Neural cell (in vitro differentiated cells): Measurements from ENCODE around the gene TNFAIP1. TPM values are rescaled to one million over a fixed set of nuclear protein-coding genes. Genes with fewer than 3 reads are reported as not detected.

ENCODE experiments used
- H2AFZ ChIP-seq: fragments of 200-600, 300-800 bp; sonication (generic), shearing (Covaris generic); 2 replicates; pipeline ENCODE4 v1.6.0; 2014; ENCODE audit warnings: low read depth, mild to moderate bottlenecking, antibody characterized with exemption, low read length, moderate library complexity
- H3F3A ChIP-seq: fragments of 200-600 bp; shearing (Covaris generic); 2 replicates; pipeline ENCODE4 v1.6.1; 2016; ENCODE audit warnings: mild to moderate bottlenecking, moderate library complexity, mixed read lengths, antibody characterized with exemption, low read length; ENCODE audit not compliant: insufficient read depth, poor library complexity, severe bottlenecking
- H3K27ac ChIP-seq: fragments of 200-600, 300-800 bp; sonication (generic), shearing (Covaris generic); 2 replicates; pipeline ENCODE4 v1.5.1; 2014; ENCODE audit warnings: mild to moderate bottlenecking, low read length, moderate library complexity
- H3K27me3 ChIP-seq: fragments of 300-800, 200-600 bp; sonication (generic), shearing (Covaris generic); 2 replicates; pipeline ENCODE4 v1.6.0; 2014; ENCODE audit warnings: mild to moderate bottlenecking, low read depth, low read length, moderate library complexity; ENCODE audit not compliant: insufficient read depth
- H3K36me3 ChIP-seq: fragments of 300-800, 200-600 bp; sonication (generic), shearing (Covaris generic); 2 replicates; pipeline ENCODE4 v1.5.1; 2014; ENCODE audit warnings: mild to moderate bottlenecking, antibody characterized with exemption, low read length, moderate library complexity; ENCODE audit not compliant: insufficient read depth
- H3K4me2 ChIP-seq: fragments of 300-800, 200-600 bp; sonication (generic), shearing (Covaris generic); 2 replicates; pipeline ENCODE4 v1.6.0; 2014; ENCODE audit warnings: mild to moderate bottlenecking, low read length
- H3K4me3 ChIP-seq: fragments of 300-800, 200-600 bp; sonication (generic), shearing (Covaris generic); 2 replicates; pipeline ENCODE4 v1.5.1; 2014; ENCODE audit warnings: mild to moderate bottlenecking, low read length, moderate library complexity
- H3K79me2 ChIP-seq: fragments of 200-600 bp; shearing (Covaris generic); replicated peaks from 2 replicates; pipeline ENCODE4 v1.6.0; 2014; ENCODE audit warnings: mild to moderate bottlenecking, low read length, moderate library complexity; ENCODE audit not compliant: insufficient read depth
- H3K9ac ChIP-seq: fragments of 300-800, 200-600 bp; sonication (generic), shearing (Covaris generic); 2 replicates; pipeline ENCODE4 v1.6.1; 2016; ENCODE audit warnings: mild to moderate bottlenecking, low read length, mixed read lengths
- H3K9me2 ChIP-seq: fragments of 200-600 bp; shearing (Covaris generic); 2 replicates; pipeline ENCODE4 v1.6.1; 2016; ENCODE audit warnings: mild to moderate bottlenecking, low read length, mixed read lengths; ENCODE audit not compliant: insufficient read depth
- H3K9me3 ChIP-seq: fragments of 200-600, 300-800 bp; sonication (generic), shearing (Covaris generic); 2 replicates; pipeline ENCODE4 v1.6.1; 2016; ENCODE audit warnings: mild to moderate bottlenecking, mixed run types, low read length, moderate library complexity, mixed read lengths
- H4K20me1 ChIP-seq: fragments of 200-600 bp; shearing (Covaris generic); 2 replicates; pipeline ENCODE4 v1.6.1; 2016; ENCODE audit warnings: mild to moderate bottlenecking, mixed run types; ENCODE audit not compliant: insufficient read depth
- CTCF ChIP-seq: fragments of 450-650 bp; IDR thresholded peaks from 2 replicates; pipeline ENCODE4 v1.5.1; 2014; ENCODE audit warnings: antibody characterized with exemption, mild to moderate bottlenecking, moderate library complexity; ENCODE audit not compliant: poor library complexity, severe bottlenecking
- EP300 ChIP-seq: fragments of 450-650 bp; conservative IDR thresholded peaks from 2 replicates; pipeline ENCODE4 v1.6.1; 2014; ENCODE audit warnings: antibody characterized with exemption, mild to moderate bottlenecking, moderate library complexity; ENCODE audit not compliant: poor library complexity, severe bottlenecking
- EZH2 ChIP-seq: fragments of 200-600, 300-800 bp; shearing (Covaris generic), sonication (generic); IDR thresholded peaks from 2 replicates; pipeline ENCODE4 v1.6.1; 2014; ENCODE audit warnings: antibody characterized with exemption, low read length, borderline replicate concordance, mild to moderate bottlenecking; ENCODE audit not compliant: insufficient read depth, poor library complexity, severe bottlenecking
- MXI1 ChIP-seq: fragments of 450-650 bp; conservative IDR thresholded peaks from 2 replicates; pipeline ENCODE4 v1.6.1; 2014; ENCODE audit warnings: antibody characterized with exemption, mild to moderate bottlenecking; ENCODE audit not compliant: poor library complexity, severe bottlenecking
- POLR2AphosphoS5 ChIP-seq: IDR thresholded peaks from 2 replicates; pipeline ENCODE4 v1.6.1; 2012
- RAD21 ChIP-seq: fragments of 450-650 bp; conservative IDR thresholded peaks from 2 replicates; pipeline ENCODE4 v1.6.1; 2014; ENCODE audit warnings: antibody characterized with exemption, mild to moderate bottlenecking, moderate library complexity
- REST ChIP-seq: IDR thresholded peaks from 2 replicates; pipeline ENCODE4 v1.6.1; 2012; ENCODE audit warnings: borderline replicate concordance
- SMC3 ChIP-seq: fragments of 450-650 bp; conservative IDR thresholded peaks from 2 replicates; pipeline ENCODE4 v1.6.1; 2014; ENCODE audit warnings: antibody characterized with exemption, mild to moderate bottlenecking, moderate library complexity; ENCODE audit not compliant: poor library complexity
- TAF1 ChIP-seq: IDR thresholded peaks from 2 replicates; pipeline ENCODE4 v1.6.1; 2012; ENCODE audit warnings: low read depth
- polyA plus RNA-seq: library from polyadenylated mRNA; depleted of rRNA; stranded (reverse); fragments of >200 nt; gene quantifications from 2 replicates; pipeline ENCODE4 v1.2.3, GENCODE V29; 2014

Gene TNFAIP1
- polyA plus RNA-seq, 1 donor from 2014 or later: 40.8 TPM

- H3K9me3 ChIP-seq: no peaks in the 10 kb centered on the region
- H3K9me2 ChIP-seq: no peaks in the 10 kb centered on the region
- H3K27me3 ChIP-seq: no peaks in the 10 kb centered on the region
- H3K36me3 ChIP-seq: peaks cover 7% of the 10 kb centered on the region
- H2AFZ ChIP-seq: no peak overlapping the region
- no peaks in the 10 kb centered on the region for H4K20me1 ChIP-seq
- H3K4me2 ChIP-seq: no peak overlapping the region
- H3K4me3 ChIP-seq: no peak overlapping the region
- H3K27ac ChIP-seq: no peak overlapping the region
- no peaks in the 10 kb centered on the region for H3F3A ChIP-seq
- no peaks in the 10 kb centered on the region for H3K79me2 ChIP-seq
- H3K9ac ChIP-seq: no peak overlapping the region
- TF ChIP-seq POLR2AphosphoS5: no peak
- no peak for TF ChIP-seq TAF1
- TF ChIP-seq CTCF: no peak
- TF ChIP-seq MXI1: no peak
These were observed 14.7 kb downstream of the TNFAIP1 start for GRCh38 chr17:28350271-28350670.

GRCh38 chr17:28357061-28357900 lies 21.7 kb downstream of the TNFAIP1 start, which contains the start of gene POLDIP2:
Gene POLDIP2 (minus strand): TSS chr17:28357527. CDS start chr17:28357448, 79 bp downstream.
- no peaks in the 10 kb centered on the region for H3K9me2 ChIP-seq
- no peaks in the 10 kb centered on the region for H3K27me3 ChIP-seq
- H3K36me3 ChIP-seq: no peaks in the 10 kb centered on the region
- no peaks in the 10 kb centered on the region for H4K20me1 ChIP-seq
- H3K27ac ChIP-seq: peak within 1 kb of the TSS; percentile 70
- peak; percentile 43 for TF ChIP-seq EP300
- TF ChIP-seq TAF1: peak; percentile 74
- no peak for TF ChIP-seq EZH2
- no peak for TF ChIP-seq SMC3
- TF ChIP-seq POLR2AphosphoS5: peak; percentile 93
- TF ChIP-seq CTCF: no peak
- peak; percentile 73 for TF ChIP-seq REST
- peak; percentile 58 for TF ChIP-seq RAD21
- peak; percentile 90 for TF ChIP-seq MXI1
- H3K79me2 ChIP-seq: peaks cover 32% of the 10 kb centered on the region
- no peaks in the 10 kb centered on the region for H3F3A ChIP-seq
- H3K9me3 ChIP-seq: no peaks in the 10 kb centered on the region
- peak within 1 kb of the TSS; percentile 98 for H3K4me2 ChIP-seq
- H2AFZ ChIP-seq: peak within 1 kb of the TSS; percentile 71
- peak within 1 kb of the TSS; percentile 77 for H3K4me3 ChIP-seq
- H3K9ac ChIP-seq: peak within 1 kb of the TSS; percentile 94
